ENCODE data around the gene FHOD3.
A peak's percentile ranks its signal among the peaks of the same experiment; 100 is the strongest.

FHOD3 gene

GRCh38 chr18:36629138-36629530 lies 331.6 kb downstream of the FHOD3 start:
- H3K27ac ChIP-seq: peak overlapping the region; percentile 86 to 93
- H3K4me3 ChIP-seq: no peak overlapping the region
- no peak for DNase-seq (ENCODE audit: low spot score)
- TF ChIP-seq CTCF (IDR thresholded peaks at IDR 0.05): no peak

- Histone ChIP-seq H3K27ac (peak overlapping the region; percentile 86 to 93), H3K4me3 (no peak overlapping the region)
- DNase-seq (ENCODE audit: low spot score): no peak
- no peak for TF ChIP-seq CTCF (IDR thresholded peaks at IDR 0.05)
Observed at GRCh38 chr18:36629836-36630235, 332.3 kb downstream of the FHOD3 start.

- no peak for DNase-seq (ENCODE audit: low spot score)
- peak overlapping the region in 1 of 2 donors; percentile 93 for H3K27ac ChIP-seq
Observed at GRCh38 chr18:36630917-36631316, 333.4 kb downstream of the FHOD3 start.

GRCh38 chr18:36633961-36634412 lies 336.5 kb downstream of the FHOD3 start:
- no peak overlapping the region for H3K4me3 ChIP-seq
- no peak overlapping the region for H3K27ac ChIP-seq
- DNase-seq (ENCODE audit: low spot score): no peak
- TF ChIP-seq CTCF (IDR thresholded peaks at IDR 0.05): no peak

More at GRCh38 chr18:36630917-36631316, 333.4 kb downstream of the FHOD3 start:
- no peak overlapping the region for H3K4me3 ChIP-seq
- no peak for TF ChIP-seq CTCF (IDR thresholded peaks at IDR 0.05)

- Histone ChIP-seq H3K4me3 (no peak overlapping the region), H3K27ac (no peak overlapping the region)
- TF ChIP-seq CTCF (IDR thresholded peaks at IDR 0.05): no peak
- no peak for DNase-seq (ENCODE audit: low spot score)
Observed at GRCh38 chr18:36634573-36635216, 337.2 kb downstream of the FHOD3 start.

GRCh38 chr18:36635414-36636096 lies 338.0 kb downstream of the FHOD3 start:
- Histone ChIP-seq H3K4me3 (no peak overlapping the region), H3K27ac (no peak overlapping the region)
- no peak for DNase-seq (ENCODE audit: low spot score)
- no peak for TF ChIP-seq CTCF (IDR thresholded peaks at IDR 0.05)

Measured in coronary artery (tissue), 2 donors.